ENCODE measurements around the gene SLC43A2.

The SLC43A2 gene

GRCh38 chr17:1548032-1548431 lies 80.6 kb downstream of the SLC43A2 start (continued):
- TF ChIP-seq ZNF362 (tag by site-specific recombination; IDR thresholded peaks at IDR 0.05) (no peak), ZNF398 (tag by site-specific recombination; IDR thresholded peaks at IDR 0.05) (no peak), ZNF555 (tag by site-specific recombination; conservative IDR thresholded peaks at IDR 0.05) (no peak), ZSCAN16 (tag by site-specific recombination; IDR thresholded peaks at IDR 0.05) (no peak), ZNF449 (tag by site-specific recombination; IDR thresholded peaks at IDR 0.05) (no peak), ZNF777 (tag by site-specific recombination; IDR thresholded peaks at IDR 0.05; ENCODE audit: borderline replicate concordance) (no peak), CTCF (tag by site-specific recombination; IDR thresholded peaks at IDR 0.05) (no peak), ZNF138 (tag by site-specific recombination; IDR thresholded peaks at IDR 0.05; ENCODE audit: borderline replicate concordance) (no peak), ZNF239 (tag by site-specific recombination; IDR thresholded peaks at IDR 0.05) (no peak)

GRCh38 chr17:1546292-1546922 lies 82.2 kb downstream of the SLC43A2 start:
- no peak overlapping the region for H3K27ac ChIP-seq (ENCODE audit: extremely low read depth, low read depth, low read length)

More at GRCh38 chr17:1546292-1546922, 82.2 kb downstream of the SLC43A2 start:
- Histone ChIP-seq H3K36me3 (ENCODE audit: control insufficient read depth in 2 of 2, insufficient read depth in 1 of 2, low read length in 2 of 2) (peaks cover 53 to 91% of the 10 kb centered on the region in 2 experiments), H3K4me3 (ENCODE audit: low read depth, low read length) (no peak overlapping the region), H3K9me3 (ENCODE audit: control insufficient read depth, insufficient read depth, low read depth, low read length) (no peaks in the 10 kb centered on the region), H3K4me1 (ENCODE audit: control insufficient read depth, insufficient read depth, low read length) (no peaks in the 10 kb centered on the region)
- POLR2A ChIA-PET = interaction anchor here (0.6 to 0.7 kb wide), 2 partner anchors 249 to 286 kb away, joined by 7 to 11 read pairs; no protein-coding TSS in a partner anchor
- no peak for TF ChIP-seq KLF8 (tag by site-specific recombination; IDR thresholded peaks at IDR 0.05)
- no peak for TF ChIP-seq ZNF544 (tag by site-specific recombination; IDR thresholded peaks at IDR 0.05)
- no peak for TF ChIP-seq ZNF248 (tag by site-specific recombination; IDR thresholded peaks at IDR 0.05)
- no peak for TF ChIP-seq GLIS1 (tag by site-specific recombination; IDR thresholded peaks at IDR 0.05)
- TF ChIP-seq HOXC10 (CRISPR knock-in tag; IDR thresholded peaks at IDR 0.05) = no peak
- TF ChIP-seq ZNF341 (tag by site-specific recombination; IDR thresholded peaks at IDR 0.05; ENCODE audit: low read depth) = no peak
- no peak for TF ChIP-seq ZNF138 (tag by site-specific recombination; IDR thresholded peaks at IDR 0.05; ENCODE audit: borderline replicate concordance)
- TF ChIP-seq ZFP3 (tag by site-specific recombination; IDR thresholded peaks at IDR 0.05; ENCODE audit: low read depth) = no peak
- TF ChIP-seq ZNF266 (tag by site-specific recombination; IDR thresholded peaks at IDR 0.05; ENCODE audit: low read depth) = no peak
- TF ChIP-seq PRDM10 (tag by site-specific recombination; IDR thresholded peaks at IDR 0.05) = no peak
- TF ChIP-seq ZNF221 (tag by site-specific recombination; IDR thresholded peaks at IDR 0.05; ENCODE audit: borderline replicate concordance) = no peak
- TF ChIP-seq KLF16 (tag by site-specific recombination; IDR thresholded peaks at IDR 0.05) = no peak
- TF ChIP-seq ZNF324 (tag by site-specific recombination; IDR thresholded peaks at IDR 0.05) = no peak
- no peak for TF ChIP-seq MZF1 (tag by site-specific recombination; IDR thresholded peaks at IDR 0.05; ENCODE audit: borderline replicate concordance)
- no peak for TF ChIP-seq TRIM28 (IDR thresholded peaks at IDR 0.05; ENCODE audit: borderline replicate concordance, low read length)
- CTCF ChIA-PET = interaction anchor here (2.0 kb wide), 1 partner anchor 13 kb away, joined by 4 read pairs; no protein-coding TSS in a partner anchor
